GM19395 (cell line): ENCODE results near the gene BCR.
"Not testable (repeated sequence)": the region's sequence is repeated elsewhere in the genome, so short reads cannot be mapped to it uniquely, and the experiment has no call there.

Experiments
- ATAC-seq: cut with Tn5 transposase; IDR thresholded peaks from one replicate; pipeline ENCODE4 v1.9.1; 2021; ENCODE audit warnings: mild to moderate bottlenecking, moderate library complexity; ENCODE audit not compliant: unreplicated experiment

The BCR gene

DNA sequence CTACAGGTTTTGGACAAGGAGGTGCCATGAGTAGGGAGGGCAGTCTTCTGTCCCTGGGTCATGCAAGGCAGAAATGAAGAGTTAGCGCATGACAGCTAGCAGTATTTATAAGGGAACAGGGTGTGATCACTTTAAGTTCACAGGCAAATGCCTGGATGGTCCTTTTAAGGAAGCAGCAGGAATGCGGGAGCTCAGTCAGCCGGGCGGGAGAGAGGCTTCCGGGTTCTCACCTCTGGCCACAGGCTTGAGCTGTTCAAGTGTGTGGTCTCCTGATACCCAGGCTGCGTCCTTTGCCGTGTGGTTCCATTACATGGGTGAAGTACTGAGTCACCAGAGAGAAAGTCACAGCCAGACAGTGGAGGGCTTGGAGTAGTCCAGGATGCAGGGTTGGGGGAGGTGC, 105.4 kb downstream of the BCR start:
- no peak for ATAC-seq

DNA sequence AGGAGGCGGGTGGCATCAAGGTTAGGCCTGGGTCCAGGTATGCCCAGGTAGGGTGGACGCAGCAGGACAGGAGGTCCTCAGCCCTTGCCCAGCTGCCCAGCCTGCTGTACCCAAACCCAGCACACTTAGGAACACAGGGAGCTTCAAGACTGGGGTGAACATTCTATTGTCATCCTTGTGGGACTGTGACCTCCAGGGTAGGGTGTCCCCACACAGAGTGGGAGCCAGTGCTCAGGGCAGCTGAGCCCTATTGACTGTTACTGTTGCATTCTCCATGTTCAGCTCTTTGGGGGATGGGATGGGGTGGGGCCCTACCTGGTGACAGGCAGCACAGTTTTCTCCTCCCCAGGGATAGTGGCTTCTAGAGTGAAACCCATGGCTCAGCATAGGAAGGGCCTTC, 106.0 kb downstream of the BCR start:
- ATAC-seq, result no peak

DNA sequence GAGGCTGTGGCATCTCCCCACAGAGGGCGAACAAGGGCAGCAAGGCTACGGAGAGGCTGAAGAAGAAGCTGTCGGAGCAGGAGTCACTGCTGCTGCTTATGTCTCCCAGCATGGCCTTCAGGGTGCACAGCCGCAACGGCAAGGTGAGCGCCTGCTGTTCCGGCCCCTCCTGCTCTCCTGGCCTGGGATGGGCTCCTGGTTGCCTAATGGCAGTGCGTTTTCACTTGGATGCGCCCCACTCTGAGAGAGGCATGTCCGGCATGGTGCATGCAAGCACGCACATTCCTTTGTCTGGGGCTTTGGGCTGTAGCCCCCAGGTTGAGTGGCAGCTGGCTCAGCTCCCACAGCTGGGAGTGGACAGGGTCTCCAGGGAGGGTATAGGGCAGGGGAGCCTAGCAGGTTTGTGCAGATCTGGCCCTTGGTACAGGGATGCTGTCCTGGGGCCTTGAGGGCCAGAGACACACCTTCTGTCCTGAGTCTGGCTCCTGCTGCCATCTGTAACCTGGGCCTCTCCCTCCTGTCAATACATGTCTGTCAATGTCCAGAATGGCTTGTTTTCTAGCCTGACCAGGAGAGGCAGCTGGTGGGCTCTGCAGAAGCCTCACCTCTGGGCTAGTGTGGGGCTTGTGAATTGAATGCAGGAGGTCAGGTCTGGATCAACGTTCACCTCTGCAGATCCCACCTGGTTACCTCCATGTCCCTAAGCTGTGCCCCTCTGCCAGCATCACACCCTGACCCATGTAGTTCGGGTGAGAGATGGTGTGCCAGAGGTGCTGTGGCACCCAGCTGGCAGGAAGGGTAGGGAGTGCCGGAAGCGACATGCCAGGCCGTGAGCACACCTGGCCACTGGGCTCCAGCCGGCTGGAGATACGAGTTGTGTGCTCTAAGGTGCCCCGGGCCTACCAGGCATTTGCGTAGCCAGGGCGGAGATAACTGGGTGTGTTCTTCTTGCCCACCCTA, 107.1 kb downstream of the BCR start:
- ATAC-seq, result no peak

DNA sequence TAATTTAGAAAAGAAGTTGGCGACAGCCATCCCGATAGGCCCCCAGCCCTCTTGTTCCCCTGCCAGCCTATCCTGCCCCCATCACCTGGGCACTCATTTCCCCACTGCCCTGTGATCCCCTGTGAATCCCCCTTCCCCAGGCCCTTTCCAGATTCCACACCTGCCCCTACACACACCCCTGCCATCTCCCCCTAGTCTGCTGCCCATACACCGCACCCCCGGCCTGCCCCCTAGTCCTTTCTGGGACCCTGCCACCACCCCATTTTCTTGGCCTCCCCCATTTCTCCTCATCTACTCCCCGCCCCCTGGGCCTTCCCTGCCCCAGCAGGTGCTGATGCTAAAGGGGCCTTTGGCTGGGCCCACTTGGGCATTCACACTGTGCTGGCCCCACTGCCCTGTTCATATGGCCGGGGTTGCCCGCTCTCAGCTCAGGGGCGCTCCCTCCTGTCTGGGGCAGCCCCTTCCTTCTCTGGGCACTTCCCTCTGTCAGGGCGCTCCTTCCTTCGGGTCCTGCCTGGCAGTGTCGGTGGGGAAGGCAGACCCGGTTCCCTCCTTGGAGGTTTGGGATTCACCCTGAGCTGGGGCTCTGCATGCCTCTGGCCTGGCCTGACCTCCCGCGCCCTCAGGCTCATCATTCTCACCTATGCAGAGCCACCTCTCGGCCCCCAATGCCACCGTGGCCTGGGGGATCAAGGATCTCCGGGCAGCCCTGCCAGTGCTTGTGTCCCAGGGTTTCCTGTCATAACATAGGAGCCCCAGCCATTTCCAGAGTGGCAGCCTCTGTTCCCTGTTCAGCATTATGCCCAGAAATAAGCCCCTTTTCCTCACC, 108.2 kb downstream of the BCR start:
- no peak for ATAC-seq

DNA sequence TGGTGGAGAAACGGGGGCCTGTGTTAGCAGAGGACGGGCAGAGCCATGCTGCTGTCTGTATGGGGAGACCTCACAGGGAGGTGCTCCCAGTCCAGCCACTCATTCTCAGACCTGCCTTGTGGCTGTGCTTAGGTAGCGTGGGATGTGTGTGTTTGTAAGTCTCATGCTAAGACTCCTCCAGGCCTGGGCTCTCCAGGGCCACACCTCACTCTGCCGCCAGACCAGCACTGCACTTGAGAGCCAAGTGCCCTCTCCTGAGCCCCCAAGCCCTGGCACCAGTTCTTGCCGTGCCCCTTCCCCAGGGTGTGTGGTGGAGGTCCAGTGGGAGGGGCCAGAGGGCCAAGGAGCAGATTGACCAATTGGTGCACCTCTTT, 108.8 kb downstream of the BCR start:
- no peak for ATAC-seq

DNA sequence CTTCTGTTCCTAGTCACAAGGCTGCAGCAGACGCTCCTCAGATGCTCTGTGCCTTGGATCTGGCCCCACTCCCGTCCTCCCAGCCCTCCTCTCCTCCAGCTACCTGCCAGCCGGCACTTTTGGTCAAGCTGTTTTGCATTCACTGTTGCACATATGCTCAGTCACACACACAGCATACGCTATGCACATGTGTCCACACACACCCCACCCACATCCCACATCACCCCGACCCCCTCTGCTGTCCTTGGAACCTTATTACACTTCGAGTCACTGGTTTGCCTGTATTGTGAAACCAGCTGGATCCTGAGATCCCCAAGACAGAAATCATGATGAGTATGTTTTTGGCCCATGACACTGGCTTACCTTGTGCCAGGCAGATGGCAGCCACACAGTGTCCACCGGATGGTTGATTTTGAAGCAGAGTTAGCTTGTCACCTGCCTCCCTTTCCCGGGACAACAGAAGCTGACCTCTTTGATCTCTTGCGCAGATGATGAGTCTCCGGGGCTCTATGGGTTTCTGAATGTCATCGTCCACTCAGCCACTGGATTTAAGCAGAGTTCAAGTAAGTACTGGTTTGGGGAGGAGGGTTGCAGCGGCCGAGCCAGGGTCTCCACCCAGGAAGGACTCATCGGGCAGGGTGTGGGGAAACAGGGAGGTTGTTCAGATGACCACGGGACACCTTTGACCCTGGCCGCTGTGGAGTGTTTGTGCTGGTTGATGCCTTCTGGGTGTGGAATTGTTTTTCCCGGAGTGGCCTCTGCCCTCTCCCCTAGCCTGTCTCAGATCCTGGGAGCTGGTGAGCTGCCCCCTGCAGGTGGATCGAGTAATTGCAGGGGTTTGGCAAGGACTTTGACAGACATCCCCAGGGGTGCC, 109.8 kb downstream of the BCR start:
- no peak for ATAC-seq

DNA sequence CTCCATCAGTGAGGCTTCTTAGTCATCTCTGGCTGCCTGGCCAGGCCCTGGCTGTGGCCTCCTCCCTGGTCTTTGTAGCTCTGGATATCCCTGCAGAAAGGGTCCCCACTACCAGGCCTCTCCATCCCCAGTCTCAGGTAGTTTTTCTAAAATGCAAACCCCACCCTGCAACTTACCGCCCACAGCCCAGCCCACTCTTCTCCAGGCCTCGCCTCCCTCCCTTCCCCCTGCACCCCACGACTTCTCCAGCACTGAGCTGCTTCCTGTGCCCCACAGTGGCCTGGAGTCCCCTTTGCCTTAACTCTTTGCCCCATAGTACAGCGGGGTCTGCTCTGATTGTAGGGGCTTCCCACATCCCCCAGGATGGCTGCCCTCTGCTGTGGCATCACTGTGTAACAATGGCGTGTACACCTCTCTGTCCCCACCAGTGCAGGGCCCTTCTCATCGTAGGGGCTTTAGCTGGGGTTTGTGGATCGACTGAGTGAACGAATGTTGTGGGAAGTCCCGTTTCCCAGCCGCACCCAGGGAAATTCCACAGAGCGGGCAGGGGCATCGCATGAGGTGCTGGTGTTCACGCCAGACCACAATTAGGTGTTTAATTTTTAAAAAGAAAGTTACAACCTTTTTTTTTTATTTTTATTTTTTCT, 111.6 kb downstream of the BCR start:
- no peak for ATAC-seq

DNA sequence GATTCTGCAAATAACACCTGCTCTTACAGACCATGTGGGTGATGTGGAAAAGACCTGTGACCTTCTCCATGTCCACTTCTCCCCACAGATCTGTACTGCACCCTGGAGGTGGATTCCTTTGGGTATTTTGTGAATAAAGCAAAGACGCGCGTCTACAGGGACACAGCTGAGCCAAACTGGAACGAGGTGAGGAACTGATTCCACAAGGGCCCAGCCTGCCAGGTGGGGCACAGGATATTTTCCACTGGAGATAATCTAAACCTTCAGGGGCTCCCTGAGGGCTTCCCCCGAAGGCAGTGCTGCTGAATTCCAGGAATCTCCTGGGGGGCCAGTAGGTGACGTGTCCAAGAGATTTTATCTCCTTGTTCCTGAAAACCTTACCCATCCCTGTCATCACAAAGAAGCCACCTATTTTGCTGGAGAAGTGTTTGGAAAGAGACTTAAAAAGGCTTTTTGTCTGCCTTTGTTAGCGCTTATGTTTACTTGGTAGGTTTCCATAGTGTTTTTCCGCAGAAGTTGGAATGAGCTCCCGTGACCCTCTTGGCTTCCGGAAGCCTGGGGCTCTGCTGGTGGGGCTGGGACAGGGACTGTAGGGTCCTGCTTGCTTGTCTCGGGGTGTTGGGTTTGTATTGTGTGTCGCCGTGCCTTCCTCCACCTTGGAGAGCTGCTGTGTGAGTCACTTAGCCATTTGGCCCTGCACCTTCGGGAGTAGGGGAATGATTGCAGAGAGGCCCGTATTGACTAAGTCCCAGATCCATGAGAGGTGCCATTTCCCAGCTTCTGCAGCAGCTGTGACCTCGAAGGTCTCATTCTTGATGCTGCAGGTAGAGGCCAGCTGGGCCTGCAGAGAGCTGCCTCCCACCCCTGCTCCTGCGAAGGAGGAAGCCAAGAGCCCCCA, 112.4 kb downstream of the BCR start:
- no peak for ATAC-seq

DNA sequence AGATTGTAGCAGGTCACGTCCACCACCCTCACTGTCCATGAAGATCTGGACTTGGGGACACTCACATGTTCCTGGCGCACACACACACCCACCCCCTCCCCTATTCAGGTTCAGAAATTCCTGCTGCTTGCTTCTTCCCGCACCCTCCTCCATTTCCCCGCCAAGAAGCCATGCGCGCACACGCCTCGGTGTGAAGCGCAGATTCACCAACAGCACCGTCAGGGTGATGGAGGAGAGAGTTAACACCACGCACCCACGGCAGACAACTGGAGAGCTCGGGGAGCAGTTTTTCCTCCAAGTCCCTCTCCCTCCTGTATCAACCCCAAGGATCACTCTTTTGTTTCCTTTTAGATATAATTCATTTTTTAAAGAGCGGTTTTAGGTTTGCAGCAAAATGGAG, 113.4 kb downstream of the BCR start:
- ATAC-seq, result no peak

DNA sequence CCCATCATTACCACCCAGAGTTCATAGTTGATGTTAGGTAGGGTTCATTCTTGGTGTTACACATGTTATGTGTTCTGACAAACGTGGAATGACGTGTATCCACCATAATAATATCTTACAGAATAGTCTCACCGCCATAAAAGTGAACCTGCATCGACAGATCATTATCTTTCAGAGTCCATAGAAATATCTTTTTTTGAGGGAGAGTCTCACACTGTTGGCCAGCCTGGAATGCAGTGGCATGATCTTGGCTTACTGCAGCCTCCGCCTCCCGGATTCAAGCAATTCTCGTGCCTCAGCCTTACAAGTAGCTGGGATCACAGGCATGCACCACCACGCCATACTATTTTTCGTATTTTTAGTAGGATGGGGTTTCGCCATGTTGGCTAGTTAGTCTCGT, 113.9 kb downstream of the BCR start:
- ATAC-seq, result no peak

DNA sequence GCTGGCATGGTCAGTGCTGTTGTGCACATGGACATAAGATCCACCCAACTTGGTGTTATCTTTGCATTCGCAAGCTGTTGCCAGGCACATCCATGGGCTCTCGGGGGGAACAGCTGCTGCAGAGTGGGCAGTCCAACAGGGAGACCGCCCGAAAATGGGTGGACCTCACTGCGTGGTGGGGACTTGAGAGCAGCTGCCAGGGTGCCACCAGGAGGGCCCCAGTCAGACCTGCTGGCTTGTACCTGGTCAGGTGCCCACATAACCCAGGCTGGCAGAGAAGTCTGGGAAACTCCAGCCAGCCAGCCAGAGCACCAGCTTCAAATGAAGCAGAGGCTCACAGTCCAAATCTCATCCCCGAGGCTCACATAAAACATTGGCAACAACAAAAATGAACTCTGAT, 120.2 kb downstream of the BCR start:
- ATAC-seq, result no peak

DNA sequence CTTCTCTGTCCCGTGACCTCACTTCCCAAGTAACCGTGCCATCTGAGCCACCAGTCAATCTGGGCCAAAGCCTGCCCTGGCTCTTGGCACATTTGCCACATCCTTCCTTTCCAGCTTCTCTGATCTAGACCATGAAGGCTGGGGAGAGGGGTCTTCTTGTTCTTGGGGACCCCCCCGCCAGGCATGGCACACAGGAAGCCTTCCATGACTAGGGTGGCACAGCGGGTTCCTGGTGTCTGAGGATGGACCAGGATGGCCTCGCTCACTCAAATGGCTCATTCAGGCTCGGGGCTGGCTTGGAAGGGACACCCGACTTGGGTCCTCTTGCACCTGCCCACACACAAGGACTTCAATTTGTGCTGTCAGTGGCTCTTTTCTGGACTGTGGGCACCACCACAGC, 121.3 kb downstream of the BCR start:
- ATAC-seq, result no peak

DNA sequence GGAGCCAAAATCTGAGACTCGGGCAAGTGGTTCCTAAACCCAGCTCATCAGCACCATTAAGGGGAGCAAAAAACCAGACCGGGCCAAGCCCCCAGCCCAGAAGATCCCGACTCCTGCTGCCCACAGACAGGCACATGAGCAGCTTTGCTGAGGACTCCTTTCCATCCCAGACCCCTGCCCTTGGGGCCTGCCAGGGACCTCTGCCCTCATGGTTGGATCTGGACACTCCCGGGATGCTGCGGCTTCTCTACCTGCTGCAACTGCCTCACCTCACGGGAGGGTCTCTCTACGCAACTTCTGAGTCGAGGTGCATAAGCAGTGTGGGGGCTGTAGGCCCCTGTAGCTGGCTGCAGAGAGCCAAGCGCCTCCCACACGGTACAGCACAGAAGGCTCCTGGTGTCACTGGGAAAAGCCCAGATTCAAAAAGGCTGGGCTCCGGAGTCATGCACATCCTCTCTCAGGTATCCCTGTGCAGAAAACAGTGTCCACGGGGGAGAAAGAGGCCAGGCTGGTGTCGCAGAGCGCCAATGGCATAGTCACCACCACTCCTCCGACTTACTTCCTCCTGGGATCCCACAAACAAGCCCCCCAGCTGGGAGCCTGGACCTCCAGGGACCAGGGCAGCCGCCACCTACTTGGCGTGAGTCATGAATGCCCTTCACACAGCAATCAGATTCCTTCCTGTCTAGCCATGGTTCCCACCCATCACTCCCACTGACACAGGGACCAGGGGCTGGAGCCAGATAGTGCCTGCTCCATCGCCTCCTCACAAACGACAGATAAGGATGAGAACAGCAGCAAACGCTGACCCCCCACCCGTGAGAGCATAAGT, 122.1 kb downstream of the BCR start:
- ATAC-seq, result no peak

DNA sequence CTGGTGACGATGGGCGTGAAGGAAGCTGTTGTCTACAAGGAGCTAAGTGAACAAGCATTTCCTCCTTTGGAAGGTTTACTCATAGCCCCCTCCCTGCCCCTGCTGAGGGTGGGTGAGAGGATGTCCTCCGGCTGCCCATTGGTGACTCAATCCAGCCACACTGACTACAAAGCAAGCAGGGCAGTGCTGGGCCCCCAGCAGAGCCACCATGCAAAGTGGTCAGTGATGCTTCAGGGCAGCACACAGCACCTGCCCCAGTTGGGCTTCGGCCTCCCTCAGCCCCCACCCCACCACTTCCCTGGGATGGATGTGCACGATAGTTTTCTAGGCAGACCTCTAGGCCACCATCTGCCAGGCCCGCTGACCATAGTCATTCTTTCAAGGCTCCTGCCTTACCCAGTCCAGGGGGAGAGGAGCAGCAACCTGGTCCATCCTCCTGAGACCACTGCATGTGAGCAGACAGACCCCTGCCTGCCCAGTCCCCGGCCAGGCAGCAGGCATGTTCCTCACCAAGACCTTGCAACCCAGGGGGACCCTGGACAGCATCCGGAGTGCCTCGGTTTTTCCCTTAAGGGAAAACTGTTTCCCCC, 125.1 kb downstream of the BCR start:
- no peak for ATAC-seq

DNA sequence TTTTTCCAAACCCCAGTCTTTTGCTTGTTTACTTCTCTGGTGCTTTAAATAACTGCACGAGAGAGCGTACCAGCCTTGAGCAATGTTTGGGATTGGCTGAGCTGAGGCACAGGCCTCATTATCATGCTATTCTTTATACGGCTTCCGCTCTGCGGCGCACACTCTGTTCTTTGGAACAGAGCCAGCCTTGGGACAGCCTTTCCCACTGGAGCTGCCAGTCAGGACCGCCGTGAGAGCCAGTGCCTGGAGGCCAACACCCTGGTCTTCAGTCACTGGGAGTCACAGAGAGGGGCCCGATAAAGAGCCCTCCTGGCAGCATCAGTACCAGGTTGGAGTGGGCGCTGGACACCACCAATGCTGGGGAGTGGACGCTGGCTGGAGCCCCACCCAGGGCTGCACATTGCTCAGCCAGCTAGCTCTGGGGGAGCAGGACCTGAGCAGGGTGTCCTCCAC, 125.6 kb downstream of the BCR start:
- no peak for ATAC-seq

DNA sequence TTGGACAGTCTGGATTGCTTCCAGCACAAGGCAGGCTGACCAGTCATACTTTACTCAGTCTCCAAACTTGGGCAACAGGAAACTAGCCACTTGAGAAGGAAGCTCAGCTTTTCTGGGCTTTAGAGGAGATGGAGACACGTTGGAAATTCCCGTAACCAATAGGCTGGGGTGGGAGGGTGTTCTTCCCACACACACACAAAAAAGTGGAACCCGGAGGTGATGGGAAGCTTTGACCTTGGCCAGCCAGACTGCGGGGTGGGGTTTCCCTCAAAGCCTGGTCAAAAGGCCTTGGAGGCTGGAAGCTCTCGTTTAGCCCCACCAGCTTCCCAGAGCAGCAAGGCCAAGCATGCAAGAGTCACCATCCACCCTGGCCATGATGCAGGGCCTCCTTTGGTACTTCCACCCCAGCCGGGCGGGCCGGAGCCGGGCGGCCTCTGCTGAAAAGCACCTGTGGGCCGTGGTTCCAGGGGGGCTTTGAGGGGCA, 126.2 kb downstream of the BCR start:
- no peak for ATAC-seq

DNA sequence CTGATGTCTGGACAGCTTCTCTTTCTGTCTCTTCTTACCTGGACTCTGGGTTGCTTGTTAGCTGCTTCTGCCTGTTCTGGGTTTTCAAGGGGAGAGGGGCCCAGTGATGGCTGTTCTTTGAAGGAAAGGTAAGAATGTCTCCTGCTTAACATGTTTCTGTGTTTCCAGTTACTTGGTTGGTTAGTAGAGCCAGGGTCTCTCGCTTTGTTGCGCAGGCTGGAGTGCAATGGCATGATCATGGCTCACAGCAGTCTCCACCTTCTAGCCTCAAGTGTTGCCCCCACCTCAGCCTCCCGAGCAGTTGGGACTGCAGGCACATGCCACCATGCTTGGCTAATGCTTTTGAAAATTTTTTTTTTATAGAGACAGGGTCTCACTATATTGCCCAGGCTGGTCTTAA, 126.6 kb downstream of the BCR start:
- ATAC-seq, result no peak

DNA sequence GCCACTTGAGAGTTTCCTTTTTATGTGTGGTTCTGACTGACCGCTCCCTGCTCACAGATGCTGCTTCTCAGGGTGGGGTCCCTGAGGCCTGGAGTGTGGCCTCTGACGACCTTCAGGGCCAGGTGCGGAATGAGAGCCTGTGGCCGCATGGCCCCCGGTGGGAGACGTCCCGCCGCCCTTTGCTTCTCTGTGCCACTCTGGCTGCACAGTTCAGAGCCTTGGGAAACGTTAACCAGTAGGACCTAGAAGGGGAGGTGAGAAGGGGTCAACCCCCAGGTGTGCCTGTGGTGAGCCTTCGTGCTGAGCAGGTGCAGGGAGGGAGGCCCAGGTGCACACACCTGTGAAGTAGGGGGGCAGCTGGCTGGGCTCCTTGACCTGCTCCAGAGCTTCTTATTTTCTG, 127.2 kb downstream of the BCR start:
- not testable (repeated sequence) for ATAC-seq
